Measurements from ENCODE around the gene RAB7A. TPM values are rescaled to one million over a fixed set of nuclear protein-coding genes. Genes with fewer than 3 reads are reported as not detected.

The RAB7A gene
- total and polyA plus RNA-seq, 4 donors = 125 to 211 (median 164) TPM

- Histone ChIP-seq H3K9me3 (ENCODE audit: control insufficient read depth, low read length) (no peaks in the 10 kb centered on the region), H3K27me3 (ENCODE audit: control insufficient read depth in 1 of 2, insufficient read depth in 2 of 2, low read length in 1 of 2) (no peaks in the 10 kb centered on the region), H3K36me3 (ENCODE audit: control insufficient read depth in 1 of 2, insufficient read depth in 2 of 2, low read length in 1 of 2) (no peaks in the 10 kb centered on the region), H3K4me1 (ENCODE audit: control insufficient read depth in 1 of 2, insufficient read depth in 2 of 2, low read length in 2 of 2) (no peaks in the 10 kb centered on the region), H3K27ac (ENCODE audit: low read depth in 1 of 2, low read length in 2 of 2) (no peak overlapping the region), H3K4me3 (ENCODE audit: low read length in 2 of 2) (no peak overlapping the region)
- ATAC-seq (ENCODE audit: low FRiP score) = no peak
- intact Hi-C loops (cut with DNase I) = loop anchor here in 1 of 2 donors (5.0 kb wide), 2 partner anchors 168 to 233 kb away; no protein-coding TSS in a partner anchor
- DNase-seq = no peak
- 64 to 68% methylated on average over 11 of the region's 11 CpGs for WGBS, 2 donors
Measured at GRCh38 chr3:128849911-128850455, 124.0 kb downstream of the RAB7A start.

GRCh38 chr3:128850544-128850943 is 124.6 kb downstream of the RAB7A start:
- H3K4me3 ChIP-seq (ENCODE audit: low read length in 2 of 2) = no peak overlapping the region
- ATAC-seq (ENCODE audit: low FRiP score) (no peak), DNase-seq (no peak)
- H3K27me3 ChIP-seq (ENCODE audit: control insufficient read depth in 1 of 2, insufficient read depth in 2 of 2, low read length in 1 of 2) = no peaks in the 10 kb centered on the region
- H3K9me3 ChIP-seq (ENCODE audit: control insufficient read depth, low read length) = no peaks in the 10 kb centered on the region
- 92% methylated on average over 9 of the region's 9 CpGs for WGBS, 2 donors
- H3K27ac ChIP-seq (ENCODE audit: low read depth in 1 of 2, low read length in 2 of 2) = no peak overlapping the region
- no peaks in the 10 kb centered on the region for H3K4me1 ChIP-seq (ENCODE audit: control insufficient read depth in 1 of 2, insufficient read depth in 2 of 2, low read length in 2 of 2)
- intact Hi-C loops (cut with DNase I) = no loop called here
- no peaks in the 10 kb centered on the region for H3K36me3 ChIP-seq (ENCODE audit: control insufficient read depth in 1 of 2, insufficient read depth in 2 of 2, low read length in 1 of 2)

DNA sequence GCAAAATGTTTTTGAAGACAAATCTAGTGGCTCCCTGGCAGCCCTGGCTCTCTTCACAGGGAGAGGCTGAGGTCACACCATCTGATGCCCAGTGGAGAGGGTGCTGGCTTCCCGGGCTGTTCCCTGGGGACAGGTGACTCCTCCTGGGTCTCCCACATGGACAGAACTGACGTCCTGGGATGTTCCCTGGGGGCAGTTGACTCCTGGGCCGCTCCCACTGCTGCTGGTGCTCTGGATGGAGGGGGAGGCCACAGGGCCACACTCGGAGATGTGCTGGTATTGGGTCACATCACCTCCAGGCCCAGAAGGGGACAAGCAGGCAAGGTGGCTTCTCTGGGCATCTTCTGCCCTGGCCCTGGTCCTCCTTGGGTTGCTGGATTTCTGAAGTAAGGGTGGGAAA is 125.6 kb downstream of the RAB7A start:
- Histone ChIP-seq H3K4me3 (ENCODE audit: low read length in 2 of 2) (no peak overlapping the region), H3K36me3 (ENCODE audit: control insufficient read depth in 1 of 2, insufficient read depth in 2 of 2, low read length in 1 of 2) (no peaks in the 10 kb centered on the region), H3K9me3 (ENCODE audit: control insufficient read depth, low read length) (no peaks in the 10 kb centered on the region), H3K4me1 (ENCODE audit: control insufficient read depth in 1 of 2, insufficient read depth in 2 of 2, low read length in 2 of 2) (no peaks in the 10 kb centered on the region), H3K27me3 (ENCODE audit: control insufficient read depth in 1 of 2, insufficient read depth in 2 of 2, low read length in 1 of 2) (no peaks in the 10 kb centered on the region), H3K27ac (ENCODE audit: low read depth in 1 of 2, low read length in 2 of 2) (no peak overlapping the region)
- 61 to 72% methylated on average over 4 of the region's 4 CpGs for WGBS, 2 donors
- intact Hi-C loops (cut with DNase I) = no loop called here
- no peak for ATAC-seq (ENCODE audit: low FRiP score)
- no peak for DNase-seq

DNA sequence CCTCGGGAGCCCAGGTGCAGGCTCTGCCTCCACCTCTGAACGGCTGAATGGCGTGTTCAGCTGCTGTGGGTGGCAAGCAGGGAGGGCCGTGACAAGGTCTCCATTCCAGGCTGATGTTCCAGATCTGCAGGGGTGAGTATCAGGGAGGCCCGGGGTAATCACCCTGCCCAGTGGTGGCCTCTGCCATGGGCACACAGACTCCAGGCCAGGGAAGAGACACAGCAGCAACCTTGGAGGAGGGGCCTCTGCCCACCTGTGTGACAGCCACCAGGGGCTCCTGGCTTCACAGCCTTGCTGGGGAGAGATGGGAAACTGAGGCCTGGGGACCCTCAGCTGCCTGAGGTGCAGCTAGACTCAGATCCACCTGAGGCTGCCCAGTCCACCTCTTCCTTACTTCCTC is 127.8 kb downstream of the RAB7A start:
- Histone ChIP-seq H3K9me3 (ENCODE audit: control insufficient read depth, low read length) (peaks cover 5% of the 10 kb centered on the region), H3K27me3 (ENCODE audit: control insufficient read depth in 1 of 2, insufficient read depth in 2 of 2, low read length in 1 of 2) (no peaks in the 10 kb centered on the region), H3K36me3 (ENCODE audit: control insufficient read depth in 1 of 2, insufficient read depth in 2 of 2, low read length in 1 of 2) (no peaks in the 10 kb centered on the region), H3K4me1 (ENCODE audit: control insufficient read depth in 1 of 2, insufficient read depth in 2 of 2, low read length in 2 of 2) (no peaks in the 10 kb centered on the region), H3K27ac (ENCODE audit: low read depth in 1 of 2, low read length in 2 of 2) (no peak overlapping the region), H3K4me3 (ENCODE audit: low read length in 2 of 2) (no peak overlapping the region)
- DNase-seq = no peak
- WGBS, 2 donors = 92 to 94% methylated on average over 5 of the region's 5 CpGs
- ATAC-seq (ENCODE audit: low FRiP score) = no peak
- intact Hi-C loops (cut with DNase I) = no loop called here

GRCh38 chr3:128854475-128854874 is 128.5 kb downstream of the RAB7A start:
- Histone ChIP-seq H3K27me3 (ENCODE audit: control insufficient read depth in 1 of 2, insufficient read depth in 2 of 2, low read length in 1 of 2) (no peaks in the 10 kb centered on the region), H3K4me1 (ENCODE audit: control insufficient read depth in 1 of 2, insufficient read depth in 2 of 2, low read length in 2 of 2) (no peaks in the 10 kb centered on the region), H3K27ac (ENCODE audit: low read depth in 1 of 2, low read length in 2 of 2) (no peak overlapping the region), H3K4me3 (ENCODE audit: low read length in 2 of 2) (no peak overlapping the region), H3K36me3 (ENCODE audit: control insufficient read depth in 1 of 2, insufficient read depth in 2 of 2, low read length in 1 of 2) (no peaks in the 10 kb centered on the region), H3K9me3 (ENCODE audit: control insufficient read depth, low read length) (peaks cover 8% of the 10 kb centered on the region)
- intact Hi-C loops (cut with DNase I) = no loop called here
- DNase-seq (no peak), ATAC-seq (ENCODE audit: low FRiP score) (no peak)
- 90 to 91% methylated on average over 3 of the region's 3 CpGs for WGBS, 2 donors

GRCh38 chr3:128855569-128855968 is 129.6 kb downstream of the RAB7A start:
- Histone ChIP-seq H3K9me3 (ENCODE audit: control insufficient read depth, low read length) (peaks cover 9% of the 10 kb centered on the region), H3K4me3 (ENCODE audit: low read length in 2 of 2) (no peak overlapping the region), H3K4me1 (ENCODE audit: control insufficient read depth in 1 of 2, insufficient read depth in 2 of 2, low read length in 2 of 2) (no peaks in the 10 kb centered on the region), H3K36me3 (ENCODE audit: control insufficient read depth in 1 of 2, insufficient read depth in 2 of 2, low read length in 1 of 2) (no peaks in the 10 kb centered on the region), H3K27ac (ENCODE audit: low read depth in 1 of 2, low read length in 2 of 2) (no peak overlapping the region), H3K27me3 (ENCODE audit: control insufficient read depth in 1 of 2, insufficient read depth in 2 of 2, low read length in 1 of 2) (no peaks in the 10 kb centered on the region)
- WGBS, 2 donors = 61 to 83% methylated on average over 4 of the region's 4 CpGs
- intact Hi-C loops (cut with DNase I) = no loop called here
- no peak for DNase-seq
- no peak for ATAC-seq (ENCODE audit: low FRiP score)

DNA sequence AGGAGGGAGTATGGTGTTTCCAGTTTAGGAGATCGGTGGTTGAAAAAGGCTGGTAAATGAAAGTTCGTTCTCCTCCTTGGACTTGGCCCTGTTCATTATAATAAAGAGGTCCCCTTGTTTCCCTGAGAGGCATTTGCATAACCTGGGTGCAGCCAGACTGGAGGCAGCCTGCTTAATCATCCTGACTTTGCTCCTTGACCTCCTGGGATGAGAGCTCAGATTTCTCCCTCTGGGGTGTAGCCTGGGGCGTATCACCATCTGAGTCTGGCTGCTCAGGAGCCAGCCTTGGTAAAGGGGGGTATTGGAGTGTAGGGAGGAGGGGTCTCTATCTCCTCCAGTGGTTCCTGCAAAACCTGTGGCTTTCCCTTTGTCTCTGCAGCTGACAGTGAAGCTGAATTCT is 132.2 kb downstream of the RAB7A start:
- intact Hi-C loops (cut with DNase I) = no loop called here
- ATAC-seq (ENCODE audit: low FRiP score) = no peak
- WGBS, 2 donors = 84 to 89% methylated on average over 3 of the region's 3 CpGs
- no peak for DNase-seq
- H3K9me3 ChIP-seq (ENCODE audit: control insufficient read depth, low read length) = peaks cover 9% of the 10 kb centered on the region
- H3K27me3 ChIP-seq (ENCODE audit: control insufficient read depth in 1 of 2, insufficient read depth in 2 of 2, low read length in 1 of 2) = no peaks in the 10 kb centered on the region
- H3K36me3 ChIP-seq (ENCODE audit: control insufficient read depth in 1 of 2, insufficient read depth in 2 of 2, low read length in 1 of 2) = no peaks in the 10 kb centered on the region
- no peak overlapping the region for H3K4me3 ChIP-seq (ENCODE audit: low read length in 2 of 2)
- H3K4me1 ChIP-seq (ENCODE audit: control insufficient read depth in 1 of 2, insufficient read depth in 2 of 2, low read length in 2 of 2) = no peaks in the 10 kb centered on the region
- H3K27ac ChIP-seq (ENCODE audit: low read depth in 1 of 2, low read length in 2 of 2) = no peak overlapping the region

- H3K9me3 ChIP-seq (ENCODE audit: control insufficient read depth, low read length) = peaks cover 9% of the 10 kb centered on the region
- H3K36me3 ChIP-seq (ENCODE audit: control insufficient read depth in 1 of 2, insufficient read depth in 2 of 2, low read length in 1 of 2) = no peaks in the 10 kb centered on the region
- H3K27ac ChIP-seq (ENCODE audit: low read depth in 1 of 2, low read length in 2 of 2) = no peak overlapping the region
- no peaks in the 10 kb centered on the region for H3K27me3 ChIP-seq (ENCODE audit: control insufficient read depth in 1 of 2, insufficient read depth in 2 of 2, low read length in 1 of 2)
- ATAC-seq (ENCODE audit: low FRiP score) = no peak
- intact Hi-C loops (cut with DNase I) = no loop called here
- no peak for DNase-seq
- no peak overlapping the region for H3K4me3 ChIP-seq (ENCODE audit: low read length in 2 of 2)
- no peaks in the 10 kb centered on the region for H3K4me1 ChIP-seq (ENCODE audit: control insufficient read depth in 1 of 2, insufficient read depth in 2 of 2, low read length in 2 of 2)
- WGBS, 2 donors = 78 to 80% methylated on average over 6 of the region's 6 CpGs
Measured at GRCh38 chr3:128859630-128860029, 133.6 kb downstream of the RAB7A start.

GRCh38 chr3:128861491-128861890 is 135.5 kb downstream of the RAB7A start:
- Histone ChIP-seq H3K36me3 (ENCODE audit: control insufficient read depth in 1 of 2, insufficient read depth in 2 of 2, low read length in 1 of 2) (no peaks in the 10 kb centered on the region), H3K4me1 (ENCODE audit: control insufficient read depth in 1 of 2, insufficient read depth in 2 of 2, low read length in 2 of 2) (no peaks in the 10 kb centered on the region), H3K4me3 (ENCODE audit: low read length in 2 of 2) (no peak overlapping the region), H3K27ac (ENCODE audit: low read depth in 1 of 2, low read length in 2 of 2) (no peak overlapping the region), H3K27me3 (ENCODE audit: control insufficient read depth in 1 of 2, insufficient read depth in 2 of 2, low read length in 1 of 2) (no peaks in the 10 kb centered on the region), H3K9me3 (ENCODE audit: control insufficient read depth, low read length) (peaks cover 9% of the 10 kb centered on the region)
- DNase-seq = no peak
- intact Hi-C loops (cut with DNase I) = no loop called here
- ATAC-seq (ENCODE audit: low FRiP score) = no peak
- WGBS, 2 donors = 79 to 92% methylated on average over 6 of the region's 6 CpGs
